Measurements from ENCODE around the gene CIRBP. TPM values are rescaled to one million over a fixed set of nuclear protein-coding genes. Genes with fewer than 3 reads are reported as not detected.

The CIRBP gene
- total and polyA plus RNA-seq, 2 donors (not counting 1 experiment from before 2014, with no cell fraction given) = 643 to 1,164 TPM

DNA sequence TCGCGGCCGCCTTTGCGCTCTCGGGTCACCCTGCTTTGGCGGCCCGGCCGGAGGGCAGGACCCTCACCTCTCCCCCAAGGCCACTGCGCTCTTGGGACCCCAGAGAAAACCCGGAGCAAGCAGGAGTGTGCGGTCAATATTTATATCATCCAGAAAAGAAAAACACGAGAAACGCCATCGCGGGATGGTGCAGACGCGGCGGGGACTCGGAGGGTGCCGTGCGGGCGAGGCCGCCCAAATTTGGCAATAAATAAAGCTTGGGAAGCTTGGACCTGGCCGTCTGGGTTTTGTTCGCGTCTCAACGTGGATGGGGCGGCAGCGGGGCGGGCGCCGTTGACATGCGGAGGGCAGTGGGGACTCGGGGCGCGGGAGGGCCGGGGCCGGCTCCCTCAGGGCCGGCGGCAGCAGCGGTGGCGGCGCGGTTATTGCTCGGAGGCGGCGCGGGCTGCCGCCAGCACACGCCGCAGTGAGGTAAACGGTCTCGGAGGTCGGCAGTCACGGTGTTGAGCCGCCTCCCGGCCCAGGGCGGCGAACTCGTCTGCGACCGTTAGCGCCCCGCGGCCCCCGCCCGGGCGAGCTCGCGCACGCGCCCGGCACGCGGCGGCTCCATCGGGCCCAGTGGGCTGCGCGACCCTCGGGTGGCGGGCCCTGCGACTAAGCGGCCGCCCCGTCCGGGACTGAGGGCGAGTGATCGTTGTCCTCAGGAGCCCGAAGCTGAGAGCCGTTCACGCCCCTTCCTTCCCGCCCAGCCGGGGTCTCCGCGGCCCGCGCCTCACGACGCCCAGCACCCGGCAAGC is 40.8 kb upstream of the CIRBP start:
- H3K27me3 ChIP-seq (replicated peaks in 1 of 4; ENCODE audit: control extremely low read depth in 1 of 4, control insufficient read depth in 3 of 4, insufficient read depth in 4 of 4, low read length in 3 of 4) = no peaks in the 10 kb centered on the region
- TF ChIP-seq, protein P1, sequence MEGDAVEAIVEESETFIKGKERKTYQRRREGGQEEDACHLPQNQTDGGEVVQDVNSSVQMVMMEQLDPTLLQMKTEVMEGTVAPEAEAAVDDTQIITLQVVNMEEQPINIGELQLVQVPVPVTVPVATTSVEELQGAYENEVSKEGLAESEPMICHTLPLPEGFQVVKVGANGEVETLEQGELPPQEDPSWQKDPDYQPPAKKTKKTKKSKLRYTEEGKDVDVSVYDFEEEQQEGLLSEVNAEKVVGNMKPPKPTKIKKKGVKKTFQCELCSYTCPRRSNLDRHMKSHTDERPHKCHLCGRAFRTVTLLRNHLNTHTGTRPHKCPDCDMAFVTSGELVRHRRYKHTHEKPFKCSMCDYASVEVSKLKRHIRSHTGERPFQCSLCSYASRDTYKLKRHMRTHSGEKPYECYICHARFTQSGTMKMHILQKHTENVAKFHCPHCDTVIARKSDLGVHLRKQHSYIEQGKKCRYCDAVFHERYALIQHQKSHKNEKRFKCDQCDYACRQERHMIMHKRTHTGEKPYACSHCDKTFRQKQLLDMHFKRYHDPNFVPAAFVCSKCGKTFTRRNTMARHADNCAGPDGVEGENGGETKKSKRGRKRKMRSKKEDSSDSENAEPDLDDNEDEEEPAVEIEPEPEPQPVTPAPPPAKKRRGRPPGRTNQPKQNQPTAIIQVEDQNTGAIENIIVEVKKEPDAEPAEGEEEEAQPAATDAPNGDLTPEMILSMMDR (IDR thresholded peaks at IDR 0.05) = no peak
- TF ChIP-seq EZH2 (IDR thresholded peaks at IDR 0.05; ENCODE audit: borderline replicate concordance, insufficient read depth, low read depth, low read length, poor library complexity, severe bottlenecking) = no peak
- no peak overlapping the region for H3K4me3 ChIP-seq (ENCODE audit: control extremely low read depth in 1 of 5, extremely low read depth in 1 of 5, insufficient read depth in 1 of 5, low read depth in 2 of 5, low read length in 4 of 5)
- WGBS (ENCODE audit: insufficient coverage) = 97% methylated on average over 92 of the region's 100 CpGs
- H2AFZ ChIP-seq (ENCODE audit: insufficient read depth, low read depth, low read length, poor library complexity, severe bottlenecking) = no peak overlapping the region
- H3K9ac ChIP-seq (ENCODE audit: low read length) = no peak overlapping the region
- Mint-ChIP-seq H3K27me3 (no peaks in the 10 kb centered on the region), H3K4me1 (no peaks in the 10 kb centered on the region), H3K9me3 (ENCODE audit: insufficient read depth) (no peaks in the 10 kb centered on the region), H3K4me3 (no peak overlapping the region), H3K27ac (no peak overlapping the region)
- intact Hi-C loops (cut with micrococcal nuclease) = no loop called here
- no peaks in the 10 kb centered on the region for H3K9me3 ChIP-seq (ENCODE audit: control extremely low read depth in 1 of 3, control insufficient read depth in 2 of 3, insufficient read depth in 1 of 3, low read length in 2 of 3)
- peaks cover 0 to 18% of the 10 kb centered on the region in 2 experiments for H3K36me3 ChIP-seq (replicated peaks in 1 of 2; ENCODE audit: control extremely low read depth in 1 of 2, control insufficient read depth in 1 of 2, extremely low read depth in 1 of 2, insufficient read depth in 2 of 2, low read length in 1 of 2)
- no peak for DNase-seq
- H3K4me1 ChIP-seq (ENCODE audit: control insufficient read depth in 2 of 2, insufficient read depth in 2 of 2, low read length in 2 of 2) = no peaks in the 10 kb centered on the region
- peaks cover 10% of the 10 kb centered on the region for H4K20me1 ChIP-seq (ENCODE audit: control insufficient read depth, insufficient read depth, low read length, poor library complexity, severe bottlenecking)
- ChIA-PET CTCF (no interaction called here), POLR2A (no interaction called here)
- no peaks in the 10 kb centered on the region for H3K79me2 ChIP-seq (ENCODE audit: control insufficient read depth, insufficient read depth, low read length)
- no peak for ATAC-seq (ENCODE audit: low read depth)
- H3K27ac ChIP-seq (ENCODE audit: low read length in 2 of 2) = no peak overlapping the region
- H3K4me2 ChIP-seq (replicated peaks; ENCODE audit: low read depth, low read length, poor library complexity, severe bottlenecking) = no peak overlapping the region
